GM19452 (cell line): Measurements from ENCODE around the gene PRKCD.

Experiments
- ATAC-seq: cut with Tn5 transposase; IDR thresholded peaks from one replicate; pipeline ENCODE4 v1.9.1; 2021; ENCODE audit not compliant: unreplicated experiment

Gene PRKCD

GRCh38 chr3:53154881-53155285, 6.1 kb upstream of the PRKCD start:
- no peak for ATAC-seq

- ATAC-seq: no peak
Observed at GRCh38 chr3:53155760-53156159, 5.2 kb upstream of the PRKCD start.

GRCh38 chr3:53156368-53156834, 4.6 kb upstream of the PRKCD start:
- no peak for ATAC-seq

- ATAC-seq: no peak
Observed at GRCh38 chr3:53157974-53158580, 2.9 kb upstream of the PRKCD start.

- ATAC-seq: no peak
Observed at GRCh38 chr3:53158765-53159155, 2.2 kb upstream of the PRKCD start.

GRCh38 chr3:53159156-53160060, 1.6 kb upstream of the PRKCD start:
- no peak for ATAC-seq

GRCh38 chr3:53160061-53160659, 849 bp upstream of the PRKCD start:
- ATAC-seq: no peak

- ATAC-seq: peak; percentile 10
Observed at GRCh38 chr3:53161450-53161819, 426 bp downstream of the PRKCD start.

- no peak for ATAC-seq
Observed at GRCh38 chr3:53161820-53162671, 1.0 kb downstream of the PRKCD start.

GRCh38 chr3:53162672-53163443, 1.8 kb downstream of the PRKCD start:
- peak; percentile 36 for ATAC-seq

- ATAC-seq: no peak
Observed at GRCh38 chr3:53163444-53164387, 2.7 kb downstream of the PRKCD start.

GRCh38 chr3:53164911-53165310, 3.9 kb downstream of the PRKCD start:
- no peak for ATAC-seq

GRCh38 chr3:53166206-53166605, 5.2 kb downstream of the PRKCD start:
- no peak for ATAC-seq

GRCh38 chr3:53166781-53167291, 5.8 kb downstream of the PRKCD start:
- ATAC-seq: no peak

GRCh38 chr3:53167418-53168174, 6.6 kb downstream of the PRKCD start:
- no peak for ATAC-seq

GRCh38 chr3:53168175-53168923, 7.3 kb downstream of the PRKCD start:
- ATAC-seq: no peak

GRCh38 chr3:53169045-53169831, 8.2 kb downstream of the PRKCD start:
- no peak for ATAC-seq
